Activated T-cell treated with anti-CD3 and anti-CD28 coated beads, Interleukin-2, amount 50 U/mL, for 72 hours (primary cell): ENCODE results near the gene PRUNE2. TPM values are rescaled to one million over a fixed set of nuclear protein-coding genes. Genes with fewer than 3 reads are reported as not detected.

Experiments
- ATAC-seq, 2 donors: fragments of 150-1000 bp; cut with Tn5 transposase; replicated peaks in 1 of 2; 2 replicates each; pipeline ENCODE4 v1.10.0; 2021; ENCODE audit warnings: moderate library complexity in 2 of 2, mild to moderate bottlenecking in 1 of 2
- DNase-seq, 2 donors: peaks; one replicate each; pipeline ENCODE4 v3.0.0; 2021 to 2022; ENCODE audit warnings: mixed read lengths in 1 of 2
- H3K27ac Mint-ChIP-seq: one replicate; pipeline ENCODE4 v1.8.0; 2022; ENCODE audit warnings: mild to moderate bottlenecking, moderate library complexity, mixed read lengths
- H3K27me3 Mint-ChIP-seq: one replicate; pipeline ENCODE4 v1.8.0; 2022; ENCODE audit warnings: low read depth, mixed read lengths
- H3K36me3 Mint-ChIP-seq, 2 donors: one replicate each; pipeline ENCODE4 v1.8.0; 2022; ENCODE audit warnings: mixed read lengths in 2 of 2, mild to moderate bottlenecking in 1 of 2; ENCODE audit not compliant: insufficient read depth in 2 of 2
- H3K4me1 Mint-ChIP-seq: one replicate; pipeline ENCODE4 v1.8.0; 2022; ENCODE audit warnings: low read depth, mixed read lengths
- H3K4me3 Mint-ChIP-seq, 2 donors: one replicate each; pipeline ENCODE4 v1.8.0; 2022; ENCODE audit warnings: mild to moderate bottlenecking in 2 of 2, mixed read lengths in 2 of 2, moderate library complexity in 2 of 2
- H3K9me3 Mint-ChIP-seq, 2 donors: one replicate each; pipeline ENCODE4 v1.8.0; 2022; ENCODE audit warnings: mixed read lengths in 2 of 2
- total RNA-seq, 2 donors: library from RNA; stranded (reverse); gene quantifications; one replicate each; pipeline ENCODE4 v1.2.3, GENCODE V29; 2022

Gene PRUNE2
- total RNA-seq, 2 donors from 2014 or later: 0.69 to 1.5 TPM

GRCh38 chr9:76703270-76703669 lies 202.6 kb downstream of the PRUNE2 start:
- Mint-ChIP-seq H3K4me3 (no peak overlapping the region), H3K27ac (no peak overlapping the region), H3K36me3 (no peaks in the 10 kb centered on the region), H3K9me3 (no peaks in the 10 kb centered on the region), H3K4me1 (peaks cover 7% of the 10 kb centered on the region), H3K27me3 (peaks cover 49% of the 10 kb centered on the region)
- no peak for ATAC-seq
- DNase-seq: no peak

GRCh38 chr9:76701441-76702039 lies 204.4 kb downstream of the PRUNE2 start:
- Mint-ChIP-seq H3K27ac (no peak overlapping the region), H3K4me1 (peaks cover 7% of the 10 kb centered on the region), H3K36me3 (no peaks in the 10 kb centered on the region), H3K27me3 (peaks cover 52% of the 10 kb centered on the region), H3K4me3 (no peak overlapping the region), H3K9me3 (no peaks in the 10 kb centered on the region)
- DNase-seq: no peak
- no peak for ATAC-seq

- Mint-ChIP-seq H3K4me1 (peaks cover 7% of the 10 kb centered on the region), H3K4me3 (no peak overlapping the region), H3K27me3 (peaks cover 52% of the 10 kb centered on the region), H3K9me3 (no peaks in the 10 kb centered on the region), H3K27ac (no peak overlapping the region), H3K36me3 (no peaks in the 10 kb centered on the region)
- ATAC-seq: no peak
- no peak for DNase-seq
Measured at GRCh38 chr9:76700916-76701315, 205.0 kb downstream of the PRUNE2 start.

GRCh38 chr9:76699971-76700370 lies 205.9 kb downstream of the PRUNE2 start:
- H3K27ac Mint-ChIP-seq: no peak overlapping the region
- DNase-seq (no peak), ATAC-seq (no peak)
- H3K36me3 Mint-ChIP-seq: no peaks in the 10 kb centered on the region
- peaks cover 7% of the 10 kb centered on the region for H3K4me1 Mint-ChIP-seq
- H3K27me3 Mint-ChIP-seq: peaks cover 50% of the 10 kb centered on the region
- H3K9me3 Mint-ChIP-seq: no peaks in the 10 kb centered on the region
- no peak overlapping the region for H3K4me3 Mint-ChIP-seq

- no peaks in the 10 kb centered on the region for H3K36me3 Mint-ChIP-seq
- H3K9me3 Mint-ChIP-seq: no peaks in the 10 kb centered on the region
- H3K27ac Mint-ChIP-seq: no peak overlapping the region
Measured at GRCh38 chr9:76697554-76697953, 208.4 kb downstream of the PRUNE2 start.

GRCh38 chr9:76697081-76697480 lies 208.8 kb downstream of the PRUNE2 start:
- no peaks in the 10 kb centered on the region for H3K36me3 Mint-ChIP-seq
- no peak overlapping the region for H3K27ac Mint-ChIP-seq
- no peak for ATAC-seq
- no peak for DNase-seq
- no peaks in the 10 kb centered on the region for H3K9me3 Mint-ChIP-seq
- peaks cover 52% of the 10 kb centered on the region for H3K27me3 Mint-ChIP-seq
- no peak overlapping the region for H3K4me3 Mint-ChIP-seq
- H3K4me1 Mint-ChIP-seq: peaks cover 2% of the 10 kb centered on the region

More at GRCh38 chr9:76697554-76697953, 208.4 kb downstream of the PRUNE2 start:
- H3K4me3 Mint-ChIP-seq: no peak overlapping the region
- ATAC-seq: no peak
- no peaks in the 10 kb centered on the region for H3K4me1 Mint-ChIP-seq
- peaks cover 47% of the 10 kb centered on the region for H3K27me3 Mint-ChIP-seq
- no peak for DNase-seq

- no peaks in the 10 kb centered on the region for H3K9me3 Mint-ChIP-seq
Measured at GRCh38 chr9:76693912-76694311, 212.0 kb downstream of the PRUNE2 start.

GRCh38 chr9:76692458-76693129 lies 213.3 kb downstream of the PRUNE2 start:
- no peak for ATAC-seq
- H3K36me3 Mint-ChIP-seq: no peaks in the 10 kb centered on the region
- no peaks in the 10 kb centered on the region for H3K9me3 Mint-ChIP-seq
- H3K27me3 Mint-ChIP-seq: peaks cover 70% of the 10 kb centered on the region
- peak overlapping the region; percentile 76 to 92 for H3K4me3 Mint-ChIP-seq
- H3K27ac Mint-ChIP-seq: no peak overlapping the region
- no peak for DNase-seq
- H3K4me1 Mint-ChIP-seq: peaks cover 23% of the 10 kb centered on the region

More at GRCh38 chr9:76693912-76694311, 212.0 kb downstream of the PRUNE2 start:
- Mint-ChIP-seq H3K4me1 (peaks cover 10% of the 10 kb centered on the region), H3K27ac (no peak overlapping the region), H3K36me3 (no peaks in the 10 kb centered on the region), H3K27me3 (peaks cover 61% of the 10 kb centered on the region), H3K4me3 (no peak overlapping the region)
- ATAC-seq (no peak), DNase-seq (no peak)

- peak in 1 of 2 donors; percentile 8 for DNase-seq
- Mint-ChIP-seq H3K9me3 (no peaks in the 10 kb centered on the region), H3K27ac (peak overlapping the region; percentile 4), H3K4me3 (peak overlapping the region; percentile 76 to 92), H3K36me3 (no peaks in the 10 kb centered on the region), H3K4me1 (peaks cover 28% of the 10 kb centered on the region), H3K27me3 (peaks cover 70% of the 10 kb centered on the region)
- no peak for ATAC-seq
Measured at GRCh38 chr9:76691517-76692313, 214.2 kb downstream of the PRUNE2 start.

- peaks cover 63% of the 10 kb centered on the region for H3K27me3 Mint-ChIP-seq
- DNase-seq: no peak
Measured at GRCh38 chr9:76690973-76691370, 214.9 kb downstream of the PRUNE2 start.

GRCh38 chr9:76690246-76690972 lies 215.5 kb downstream of the PRUNE2 start:
- H3K27me3 Mint-ChIP-seq: peaks cover 62% of the 10 kb centered on the region
- no peak for ATAC-seq

More at GRCh38 chr9:76690973-76691370, 214.9 kb downstream of the PRUNE2 start:
- H3K4me1 Mint-ChIP-seq: peaks cover 28% of the 10 kb centered on the region
- H3K4me3 Mint-ChIP-seq: no peak overlapping the region
- no peaks in the 10 kb centered on the region for H3K36me3 Mint-ChIP-seq
- H3K9me3 Mint-ChIP-seq: no peaks in the 10 kb centered on the region
- ATAC-seq: no peak
- H3K27ac Mint-ChIP-seq: no peak overlapping the region

GRCh38 chr9:76688471-76689238 lies 217.3 kb downstream of the PRUNE2 start:
- peaks cover 62% of the 10 kb centered on the region for H3K27me3 Mint-ChIP-seq
- no peaks in the 10 kb centered on the region for H3K9me3 Mint-ChIP-seq
- H3K27ac Mint-ChIP-seq: no peak overlapping the region
- H3K36me3 Mint-ChIP-seq: no peaks in the 10 kb centered on the region
- DNase-seq: no peak
- ATAC-seq: no peak
- peaks cover 28% of the 10 kb centered on the region for H3K4me1 Mint-ChIP-seq
- H3K4me3 Mint-ChIP-seq: no peak overlapping the region

More at GRCh38 chr9:76690246-76690972, 215.5 kb downstream of the PRUNE2 start:
- Mint-ChIP-seq H3K4me1 (peaks cover 28% of the 10 kb centered on the region), H3K4me3 (no peak overlapping the region), H3K9me3 (no peaks in the 10 kb centered on the region), H3K27ac (no peak overlapping the region), H3K36me3 (no peaks in the 10 kb centered on the region)
- DNase-seq: no peak
